Hypothalamus (tissue), 51 donors: ENCODE data around the gene NAPSA.
A peak's percentile ranks its signal among the peaks of the same experiment; 100 is the strongest.

Experiments used
- DNase-seq, 51 donors: peaks; one replicate each; lab custom pipeline; 2025; lab: John Stamatoyannopoulos, UW

NAPSA gene

DNA sequence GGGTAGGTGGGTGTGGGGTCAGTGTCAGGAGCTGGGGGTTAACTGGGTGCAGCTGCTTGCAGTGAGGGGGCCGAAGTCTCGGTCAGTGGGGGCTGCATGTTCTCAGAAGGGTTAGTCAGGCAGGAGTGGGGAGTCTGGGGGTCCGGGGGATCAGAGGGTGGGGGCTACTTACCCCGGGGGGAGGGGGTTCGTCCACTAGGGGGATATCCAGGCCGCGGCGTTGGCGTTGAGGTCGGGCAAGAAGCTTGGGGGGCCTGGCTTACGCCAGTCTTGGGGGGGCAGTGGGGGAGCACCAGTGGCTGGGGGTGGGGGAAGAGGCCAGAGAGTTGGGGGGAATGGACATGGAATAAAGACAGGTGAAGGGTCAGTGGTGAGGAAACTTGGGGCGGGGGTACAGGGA lies 45.4 kb downstream of the NAPSA start:
- DNase-seq = no peak

DNA sequence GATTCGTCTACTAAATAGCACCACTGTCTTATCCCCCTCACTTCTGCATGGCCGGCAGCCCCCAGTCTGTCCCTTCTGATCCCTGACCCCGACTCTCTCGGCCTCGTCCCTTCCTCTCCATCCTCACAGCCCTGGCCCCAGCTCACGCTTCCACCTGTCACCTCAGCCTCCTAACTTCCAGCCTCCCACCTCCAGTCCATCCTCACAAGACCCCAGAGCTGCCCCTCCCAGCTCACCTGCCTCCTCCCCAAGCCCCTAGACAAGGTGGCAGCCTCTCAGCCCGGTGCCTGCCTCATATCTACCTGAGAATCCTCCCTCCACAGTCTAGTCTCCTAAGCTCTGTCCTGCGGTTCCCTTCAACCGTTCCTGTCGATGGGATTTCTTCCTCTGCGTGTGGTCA lies 46.3 kb downstream of the NAPSA start:
- DNase-seq = no peak

DNA sequence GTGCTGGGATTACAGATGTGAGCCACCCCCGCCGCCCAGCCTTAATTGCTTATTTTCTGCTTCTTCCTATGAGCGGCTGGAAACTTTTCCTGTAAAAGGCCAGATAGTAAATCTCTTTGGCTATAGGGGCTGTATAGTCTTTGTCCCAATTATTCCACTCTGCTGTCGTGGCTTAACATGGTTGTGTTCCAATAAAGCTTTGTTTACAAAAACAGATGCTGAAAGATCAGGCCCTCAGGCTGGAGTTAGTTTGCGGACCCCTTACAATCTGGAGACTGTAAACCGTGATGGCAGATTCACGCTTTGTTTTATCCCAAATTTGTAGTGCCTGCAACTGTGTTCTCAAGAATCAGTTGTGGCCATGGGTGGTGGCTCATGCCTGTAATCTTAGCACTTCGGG lies 47.0 kb downstream of the NAPSA start:
- no peak for DNase-seq

DNA sequence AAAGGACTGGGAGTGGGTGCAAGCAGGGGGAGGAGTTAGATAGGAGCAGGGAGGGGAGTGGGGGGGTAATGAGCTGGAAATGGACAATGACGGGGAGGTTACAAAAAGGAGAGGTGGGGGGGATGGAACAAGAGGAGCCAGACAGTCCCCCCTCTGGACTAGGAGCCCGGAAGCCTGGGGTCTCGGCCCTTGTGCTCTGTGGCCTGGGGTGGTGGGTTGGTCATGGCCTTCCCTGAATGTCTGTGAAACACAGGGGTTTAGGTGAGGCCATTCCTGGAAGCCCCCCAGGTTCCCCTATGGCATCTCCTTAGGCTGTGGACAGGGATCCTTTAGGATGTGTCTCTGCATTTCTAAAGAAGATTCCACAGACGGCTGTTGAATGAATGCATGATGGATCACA lies 48.3 kb downstream of the NAPSA start:
- no peak for DNase-seq

DNA sequence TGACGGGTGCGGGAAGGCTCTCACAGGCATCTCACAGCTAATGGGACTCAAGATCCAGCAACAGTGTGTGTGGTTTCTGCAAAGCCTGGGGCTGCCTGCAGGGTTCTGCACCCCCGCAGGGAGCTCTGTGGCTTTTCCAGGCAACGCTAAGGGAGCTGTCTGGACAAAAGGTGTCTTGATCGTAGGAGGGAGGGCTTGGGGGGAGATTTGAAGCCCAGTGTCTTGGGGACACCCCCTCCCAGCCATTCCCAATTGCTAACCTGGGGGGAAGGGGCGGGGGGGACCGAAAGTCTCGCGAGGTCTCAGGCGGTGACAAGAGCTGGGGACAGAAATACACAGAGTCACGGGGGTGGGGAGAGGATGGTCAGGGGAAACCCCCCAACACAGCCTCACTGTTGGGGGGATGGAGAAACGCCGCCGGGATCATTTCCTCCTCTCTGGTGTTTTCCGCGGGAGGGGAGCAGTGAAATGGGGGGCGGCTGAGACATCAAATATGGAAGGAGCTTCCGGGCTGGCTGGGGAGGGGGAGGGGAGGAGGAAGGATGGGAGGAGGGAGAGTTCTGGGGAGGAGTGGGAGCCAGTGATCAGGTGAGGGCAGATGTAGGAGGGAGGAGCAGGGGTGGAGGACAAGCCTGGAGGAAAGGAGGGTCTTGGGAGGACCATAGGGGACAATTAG lies 49.5 kb downstream of the NAPSA start:
- peak in 15 of 51 donors; percentile 6 to 69 (median 45) for DNase-seq

DNA sequence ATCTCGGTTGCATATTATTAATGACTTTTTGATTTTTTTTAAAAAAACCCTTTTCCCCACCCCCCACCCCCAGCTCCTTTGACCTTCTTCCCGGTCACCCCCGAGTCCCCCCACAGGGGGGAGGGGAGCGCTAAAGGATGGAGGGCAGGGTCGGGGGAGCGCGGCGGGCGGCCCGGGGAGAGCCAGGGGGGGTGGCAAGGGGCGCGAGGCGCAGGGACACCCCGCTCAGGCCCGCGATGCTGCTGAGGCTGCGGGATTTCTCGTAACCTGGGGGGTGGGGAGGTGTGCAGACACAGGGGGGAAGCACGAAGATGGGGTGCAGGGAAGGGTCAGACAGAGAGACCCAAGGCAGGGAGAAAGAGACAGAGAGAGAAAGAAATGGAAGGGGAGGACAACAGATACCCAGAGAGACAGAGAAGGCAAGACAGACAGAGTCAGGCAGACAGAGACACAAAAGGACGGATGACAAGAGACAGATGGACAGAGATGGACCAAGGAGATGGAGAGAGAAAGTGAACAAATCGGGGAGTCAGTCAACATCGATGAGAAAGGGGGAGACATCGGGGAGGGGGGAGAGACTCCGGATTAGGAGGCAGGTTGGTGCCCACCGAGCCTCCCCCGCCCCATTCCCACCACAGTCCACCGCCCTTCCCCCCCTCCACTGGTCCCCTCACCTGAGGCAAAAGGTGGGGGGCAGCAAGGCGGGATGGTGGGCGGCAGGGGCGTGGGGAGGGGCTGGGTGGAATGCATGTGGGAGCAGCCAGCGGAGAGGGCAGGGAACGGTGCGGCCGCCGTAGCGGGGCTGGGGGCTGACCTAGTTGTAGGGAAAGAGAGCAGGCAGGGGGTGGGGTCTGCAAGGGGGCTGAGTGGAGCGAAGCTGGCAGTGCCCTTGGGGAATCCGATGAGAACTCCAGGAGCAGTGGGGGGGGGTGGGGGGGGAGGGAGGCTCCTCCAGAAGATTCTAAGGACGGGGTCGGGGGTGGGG lies 50.4 kb downstream of the NAPSA start:
- no peak for DNase-seq

DNA sequence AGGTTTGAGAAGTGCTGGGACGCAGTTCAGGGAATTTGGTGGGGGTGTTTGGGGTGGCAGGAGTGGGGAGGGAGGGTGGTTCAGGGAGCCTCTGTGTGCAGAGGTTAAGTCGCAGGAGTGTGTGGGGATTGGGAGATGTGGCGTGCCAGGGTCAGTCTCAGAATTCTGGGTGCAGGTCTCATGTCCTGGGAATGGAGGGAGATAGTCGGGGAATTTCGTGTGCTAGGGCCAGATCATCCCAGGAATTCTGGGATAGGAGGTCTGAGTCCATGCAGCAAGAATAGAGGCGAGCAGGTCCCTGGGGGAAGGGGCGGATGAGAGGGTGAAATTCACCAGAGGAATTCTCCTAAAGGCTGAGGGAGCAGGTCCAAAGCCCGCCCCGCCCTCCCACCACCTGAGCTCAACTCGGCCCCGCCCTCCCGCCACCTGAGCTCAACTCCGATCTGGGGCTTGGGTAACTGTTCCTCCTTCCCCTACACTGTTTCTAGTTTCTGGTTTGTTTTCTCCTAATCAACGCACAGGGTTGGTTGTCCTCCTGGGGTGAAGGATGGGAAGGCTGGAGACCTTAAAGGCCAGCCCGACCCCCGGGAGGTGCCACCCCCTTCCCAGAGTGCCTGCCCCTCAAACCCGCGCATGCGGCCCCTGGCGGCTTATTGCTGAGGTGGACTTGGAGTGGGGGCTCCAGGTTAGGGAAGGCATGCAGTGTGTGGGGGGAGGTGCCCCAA lies 51.5 kb downstream of the NAPSA start:
- no peak for DNase-seq

DNA sequence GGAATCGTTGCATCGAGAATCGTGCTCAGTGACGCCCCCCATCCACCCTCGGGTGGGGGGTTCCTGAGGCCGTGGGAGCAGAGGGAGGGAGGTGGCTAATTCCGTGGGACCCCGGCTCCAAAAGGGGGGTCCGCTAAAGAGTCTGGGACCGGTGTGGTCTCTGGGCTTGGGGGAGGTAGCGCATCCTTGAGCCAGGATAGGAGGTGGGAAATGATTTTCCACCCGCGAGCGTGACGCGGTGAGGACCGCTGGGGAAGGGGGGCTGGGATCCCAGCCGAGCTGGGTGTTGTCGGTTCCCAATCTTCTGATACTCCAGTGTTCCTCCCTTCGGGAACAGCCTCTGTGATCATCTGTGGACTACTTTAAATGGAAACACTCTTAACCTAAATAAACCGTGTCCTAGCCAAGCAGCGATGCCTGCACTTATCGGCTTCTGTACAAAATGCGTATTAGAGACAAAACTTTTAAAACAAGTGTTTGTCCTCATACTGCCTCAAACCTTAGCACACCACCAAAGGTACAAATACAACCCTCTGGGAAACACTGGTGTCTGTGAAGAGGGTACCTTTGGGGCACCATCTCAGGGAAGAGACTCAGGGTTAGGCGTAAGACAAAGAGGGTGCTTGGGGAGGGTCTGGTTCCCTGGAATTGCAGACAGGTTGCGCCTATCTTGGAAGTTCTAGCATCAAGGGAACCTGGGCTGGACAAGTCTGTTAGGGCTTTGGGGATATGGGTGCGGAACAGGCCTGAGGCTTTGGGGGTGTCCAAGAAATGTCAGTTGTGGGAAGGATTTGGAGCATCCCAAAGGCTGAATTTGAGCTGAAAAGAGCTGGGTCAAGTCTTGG lies 52.2 kb downstream of the NAPSA start:
- no peak for DNase-seq

DNA sequence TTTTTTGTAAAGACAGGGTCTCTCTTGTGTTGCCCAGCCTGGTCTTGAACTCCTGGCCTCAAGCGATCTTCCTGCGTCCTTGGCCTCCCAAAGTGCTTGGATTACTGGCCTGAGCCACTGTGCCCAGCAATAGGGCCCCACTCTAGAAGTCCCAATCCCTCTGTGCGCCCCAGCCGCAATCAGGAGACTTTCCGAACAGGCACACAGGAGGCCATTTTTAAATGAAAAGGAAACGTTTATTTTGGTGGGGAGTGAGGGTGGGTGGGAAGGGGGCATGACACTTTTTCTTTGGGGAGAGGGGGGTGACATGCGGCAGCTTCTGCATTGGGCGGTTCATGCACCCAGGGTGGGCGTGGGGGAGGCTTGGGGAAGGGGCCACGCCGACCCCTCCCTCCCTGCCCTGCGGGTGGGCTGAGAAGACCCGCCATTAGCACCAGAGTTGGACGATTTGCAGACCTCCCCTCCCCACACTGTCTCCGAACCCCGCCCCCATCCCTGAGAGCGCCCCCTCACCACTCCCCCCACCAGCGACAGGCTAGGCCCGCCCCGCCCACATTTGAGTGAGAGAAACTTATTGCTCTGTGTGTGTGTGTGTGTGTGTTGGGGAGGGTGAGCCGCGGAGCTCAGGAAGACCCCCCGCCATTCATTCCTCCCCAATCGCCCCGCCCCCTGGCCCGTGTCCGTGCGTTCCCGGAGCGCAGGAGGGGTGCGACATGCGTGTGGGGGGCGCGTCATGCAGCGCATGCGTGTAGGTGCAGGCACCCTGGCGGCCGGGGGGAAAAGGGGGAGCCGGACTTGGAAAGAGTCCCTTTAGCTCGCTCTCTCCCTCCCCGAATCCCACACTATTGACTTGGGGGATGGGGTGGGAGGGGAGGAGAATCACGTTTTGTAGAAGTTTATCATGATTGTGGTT lies 53.5 kb downstream of the NAPSA start:
- peak in 4 of 51 donors; percentile 2 to 58 (median 11) for DNase-seq

DNA sequence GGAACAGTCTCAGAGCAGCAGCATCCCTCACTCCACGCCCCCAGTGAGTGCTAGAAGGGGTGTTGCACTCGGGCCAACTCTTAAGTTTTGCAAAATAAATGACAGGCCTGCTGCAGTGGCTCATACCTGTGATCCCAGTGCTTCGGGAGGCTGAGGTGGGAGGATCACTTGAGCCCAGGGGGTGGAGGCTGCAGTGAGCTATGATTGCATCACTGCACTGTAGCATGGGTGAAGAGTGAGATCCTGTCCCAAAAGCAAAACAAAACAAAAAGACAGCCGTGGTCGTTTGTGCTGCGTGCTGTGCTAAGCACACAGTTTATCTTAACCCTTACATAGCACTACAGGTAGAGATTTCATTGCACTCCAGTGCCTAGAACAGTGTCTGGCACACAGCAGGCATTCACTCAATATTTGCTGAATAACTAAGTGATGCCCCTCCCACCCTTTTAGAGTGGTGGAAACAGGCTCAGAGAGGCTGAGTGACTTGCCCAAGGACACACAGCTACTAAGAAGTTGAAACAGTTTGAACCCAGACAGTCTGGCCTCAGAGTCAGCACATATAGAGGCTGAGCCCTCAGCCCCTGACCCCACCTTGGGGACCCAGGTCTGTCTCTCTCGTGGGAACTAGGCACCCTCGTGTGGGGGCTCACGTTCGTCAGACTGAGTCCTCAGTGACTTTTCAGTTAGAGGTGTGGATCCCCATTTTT lies 54.5 kb downstream of the NAPSA start:
- no peak for DNase-seq

DNA sequence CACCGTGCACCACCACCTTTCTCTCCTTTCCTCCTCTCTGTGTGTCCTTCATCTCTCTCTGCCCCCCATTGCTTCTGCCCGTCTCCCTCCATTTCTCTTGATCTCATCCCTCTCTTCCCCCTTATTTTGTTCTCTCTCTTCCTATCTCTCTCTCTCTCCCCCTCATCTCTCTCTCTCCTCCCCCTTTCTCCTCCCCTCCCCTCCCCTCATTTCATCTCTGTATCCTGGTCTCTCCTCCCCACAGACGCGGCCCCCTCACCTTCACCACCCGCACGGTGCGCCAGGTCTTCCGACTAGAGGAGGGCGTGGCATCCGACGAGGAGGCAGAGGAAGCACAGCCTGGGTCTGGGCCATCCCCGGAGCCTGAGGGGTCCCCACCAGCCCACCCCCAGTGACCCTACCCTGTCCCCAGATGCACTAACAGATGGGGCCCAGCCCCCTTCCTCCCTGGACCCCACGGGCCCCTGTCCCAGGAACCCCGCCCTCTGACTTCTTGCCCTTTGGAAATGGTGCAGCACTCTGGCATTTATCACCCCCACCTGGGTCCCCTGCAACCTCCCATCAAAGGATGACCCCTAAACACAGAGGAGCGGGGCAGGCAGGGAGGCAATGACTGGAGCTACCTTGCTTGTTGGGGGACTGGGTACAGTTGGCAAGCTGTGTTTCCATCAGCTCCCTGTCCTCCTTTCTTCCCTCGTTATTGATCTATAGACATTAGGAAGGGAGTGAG lies 55.9 kb downstream of the NAPSA start:
- no peak for DNase-seq

DNA sequence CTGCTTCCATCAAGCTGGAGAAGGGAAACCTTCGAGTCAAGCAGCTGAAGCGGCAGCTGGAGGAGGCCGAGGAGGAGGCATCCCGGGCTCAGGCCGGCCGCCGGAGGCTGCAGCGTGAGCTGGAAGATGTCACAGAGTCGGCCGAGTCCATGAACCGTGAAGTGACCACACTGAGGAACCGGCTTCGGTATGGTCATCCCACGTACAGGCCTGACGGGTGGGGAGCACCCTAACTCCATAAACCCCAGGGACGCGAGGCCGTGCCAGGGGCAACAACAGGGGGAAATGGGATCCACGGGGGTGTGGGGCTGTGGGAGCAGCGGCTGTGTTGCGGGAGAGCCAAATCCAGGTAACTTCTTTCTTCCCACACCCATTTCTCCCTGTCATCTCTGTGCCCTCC lies 56.4 kb downstream of the NAPSA start:
- DNase-seq = no peak
